ENCODE results near the gene RORC.

The RORC gene

GRCh38 chr1:151815716-151816327, 15.8 kb downstream of the RORC start:
- H3K4me3 ChIP-seq (ENCODE audit: low read depth, low read length): no peak overlapping the region
- no peak for TF ChIP-seq CTCF (IDR thresholded peaks at IDR 0.05; ENCODE audit: insufficient read depth, low read depth, low read length, missing control alignments)
- no peak for DNase-seq (ENCODE audit: low read depth)

- H3K4me3 ChIP-seq (ENCODE audit: low read depth, low read length): no peak overlapping the region
- DNase-seq (ENCODE audit: low read depth): no peak
- TF ChIP-seq CTCF (IDR thresholded peaks at IDR 0.05; ENCODE audit: insufficient read depth, low read depth, low read length, missing control alignments): no peak
Measured at GRCh38 chr1:151814971-151815545, 16.5 kb downstream of the RORC start.

GRCh38 chr1:151814426-151814825, 17.2 kb downstream of the RORC start:
- DNase-seq (ENCODE audit: low read depth): no peak
- no peak for TF ChIP-seq CTCF (IDR thresholded peaks at IDR 0.05; ENCODE audit: insufficient read depth, low read depth, low read length, missing control alignments)
- H3K4me3 ChIP-seq (ENCODE audit: low read depth, low read length): no peak overlapping the region

GRCh38 chr1:151813271-151813977, 18.2 kb downstream of the RORC start:
- TF ChIP-seq CTCF (IDR thresholded peaks at IDR 0.05; ENCODE audit: insufficient read depth, low read depth, low read length, missing control alignments): no peak
- no peak for DNase-seq (ENCODE audit: low read depth)
- H3K4me3 ChIP-seq (ENCODE audit: low read depth, low read length): no peak overlapping the region

- DNase-seq (ENCODE audit: low read depth): no peak
- TF ChIP-seq CTCF (IDR thresholded peaks at IDR 0.05; ENCODE audit: insufficient read depth, low read depth, low read length, missing control alignments): no peak
- no peak overlapping the region for H3K4me3 ChIP-seq (ENCODE audit: low read depth, low read length)
Measured at GRCh38 chr1:151811181-151811580, 20.4 kb downstream of the RORC start.

- DNase-seq (ENCODE audit: low read depth): no peak
- H3K4me3 ChIP-seq (ENCODE audit: low read depth, low read length): no peak overlapping the region
- no peak for TF ChIP-seq CTCF (IDR thresholded peaks at IDR 0.05; ENCODE audit: insufficient read depth, low read depth, low read length, missing control alignments)
Measured at GRCh38 chr1:151809985-151810556, 21.5 kb downstream of the RORC start.

All from GM12865 (cell line).